Stimulated activated CD4-positive, alpha-beta T cell treated with anti-CD3 and anti-CD28 coated beads, Interleukin-4, amount 100 ng/mL, for 4 hours (primary cell): ENCODE data around the gene CNOT11.
"Not testable (repeated sequence)": the region's sequence is repeated elsewhere in the genome, so short reads cannot be mapped to it uniquely, and the experiment has no call there.

ENCODE experiments used
- DNase-seq, 2 experiments: peaks; one replicate each; pipeline ENCODE4 v3.0.0-alpha.2; 2020

The CNOT11 gene

DNA sequence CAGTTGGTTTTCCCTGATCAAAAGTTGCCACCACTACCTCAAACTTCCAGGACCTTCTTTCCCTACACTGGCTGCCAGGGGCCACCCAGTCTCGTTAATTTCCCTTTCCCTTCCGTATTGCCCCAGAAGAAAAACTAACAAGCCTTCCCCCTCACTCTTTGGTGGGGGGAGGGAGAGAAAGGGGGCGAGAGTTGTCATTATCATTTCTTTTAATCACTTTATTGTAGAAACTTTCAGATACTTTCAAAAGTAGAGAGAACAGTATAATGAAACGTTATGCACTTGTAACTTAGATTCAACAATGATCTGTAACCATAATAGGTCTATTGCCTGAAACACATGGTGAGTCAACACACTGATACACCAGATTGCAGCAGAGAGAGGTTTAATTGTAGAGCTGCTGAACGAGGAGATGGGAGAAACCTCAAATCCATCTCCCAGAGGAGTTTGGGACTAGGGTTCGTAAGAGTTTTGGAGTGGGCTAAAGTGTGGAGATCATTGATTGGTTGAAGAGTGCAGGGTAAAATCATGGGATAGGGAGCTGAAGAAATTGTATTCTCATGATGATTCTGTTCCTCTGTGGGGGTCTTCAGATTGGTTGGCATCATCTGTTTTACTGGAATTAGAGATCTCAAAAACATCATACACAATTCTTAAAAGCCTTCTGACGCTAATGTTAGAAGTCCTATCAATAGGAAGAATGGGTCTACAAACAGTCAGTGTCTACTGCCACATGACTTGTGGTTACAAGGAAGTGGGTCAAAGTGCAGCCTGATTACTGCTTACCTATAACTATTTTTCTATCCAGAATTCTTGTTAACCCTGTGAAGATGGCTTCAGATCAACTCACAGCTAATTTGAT is 58.4 kb downstream of the CNOT11 start:
- DNase-seq, result no peak

GRCh38 chr2:101311696-101312017 is 59.0 kb downstream of the CNOT11 start:
- DNase-seq, result no peak

GRCh38 chr2:101316568-101316967 is 63.9 kb downstream of the CNOT11 start:
- not testable (repeated sequence) for DNase-seq
